Lung (tissue), 12 donors: ENCODE results near the gene ANAPC13. TPM values are rescaled to one million over a fixed set of nuclear protein-coding genes. Genes with fewer than 3 reads are reported as not detected.
A peak's percentile ranks its signal among the peaks of the same experiment; 100 is the strongest.

Experiments used
- ATAC-seq: fragments of 200-7000 bp; cut with Tn5 transposase; one replicate; pipeline ENCODE4 v1.9.1; 2020; ENCODE audit warnings: moderate number of reproducible peaks; ENCODE audit not compliant: insufficient read depth, low FRiP score
- DNase-seq, 3 donors: peaks; one replicate each; pipeline ENCODE4 v3.0.0-alpha.2; 2013 to 2017
- H3K27ac ChIP-seq, 2 donors: one replicate each; pipeline ENCODE4 v1.5.1; 2013; ENCODE audit warnings: mild to moderate bottlenecking in 2 of 2, moderate library complexity in 2 of 2, control low read depth in 1 of 2, inconsistent platforms in 1 of 2, low read depth in 1 of 2, low read length in 1 of 2
- H3K27me3 ChIP-seq, 3 donors: one replicate each; pipeline ENCODE4 v1.5.1; 2013; ENCODE audit warnings: low read length in 2 of 3; ENCODE audit not compliant: control insufficient read depth in 3 of 3, insufficient read depth in 3 of 3
- H3K36me3 ChIP-seq, 4 donors: one replicate each; pipeline ENCODE4 v1.5.1; 2013; ENCODE audit warnings: low read length in 4 of 4, mild to moderate bottlenecking in 1 of 4, moderate library complexity in 1 of 4; ENCODE audit not compliant: control insufficient read depth in 4 of 4, insufficient read depth in 4 of 4
- H3K4me1 ChIP-seq, 5 donors: one replicate each; pipeline ENCODE4 v1.5.1; 2013; ENCODE audit warnings: low read length in 5 of 5, mild to moderate bottlenecking in 2 of 5, moderate library complexity in 1 of 5; ENCODE audit not compliant: control insufficient read depth in 5 of 5, insufficient read depth in 5 of 5
- H3K4me3 ChIP-seq: one replicate; pipeline ENCODE4 v1.5.1; 2013; ENCODE audit warnings: mild to moderate bottlenecking, control low read depth, moderate library complexity
- H3K9ac ChIP-seq, 2 donors: one replicate each; pipeline ENCODE4 v1.5.1; 2013; ENCODE audit warnings: low read length in 2 of 2, control low read depth in 1 of 2; ENCODE audit not compliant: insufficient read depth in 1 of 2
- H3K9me3 ChIP-seq, 4 donors: one replicate each; pipeline ENCODE4 v1.5.1; 2013; ENCODE audit warnings: low read length in 3 of 4, mild to moderate bottlenecking in 1 of 4, moderate library complexity in 1 of 4; ENCODE audit not compliant: control insufficient read depth in 4 of 4, insufficient read depth in 3 of 4
- CTCF ChIP-seq: IDR thresholded peaks from 2 replicates; pipeline ENCODE4 v1.5.1; 2012; ENCODE audit warnings: mild to moderate bottlenecking; ENCODE audit errors: control extremely low read depth, extremely low read depth
- WGBS, 2 donors: extraction: QIAGEN DNeasy Blood & Tissue Kit; methylation state at CpG; one replicate each; pipeline ENCODE4 v1.1.7; 2013; 5-methylcytosine and 5-hydroxymethylcytosine counted together
- polyA plus RNA-seq, 2 donors: library from polyadenylated mRNA; stranded (reverse); fragments of 200-250 nt; gene quantifications; one replicate each; pipeline ENCODE4 v1.2.1, GENCODE V29; 2013
- total RNA-seq, 2 donors: library from RNA; depleted of rRNA in 1 of 2; stranded (reverse); fragments of >200 nt in 1 of 2; gene quantifications; one replicate each; pipeline ENCODE4 v1.2.1, GENCODE V29; 2014 to 2021
- donor health status: control.
- donor health status: control.
- donor health status: Bipolar disorder and iron deficiency.
- donor health status: healthy.
- donor health status: DM: yes; HTN: yes; CAD: no.

The ANAPC13 gene
- total and polyA plus RNA-seq, 4 donors, result 36.9 to 85.2 (median 63.1) TPM

GRCh38 chr3:134472831-134473230, 13.0 kb downstream of the ANAPC13 start:
- Histone ChIP-seq H3K4me1 (peaks cover 0 to 14% (median 3%) of the 10 kb centered on the region in 5 donors), H3K36me3 (peaks cover 0 to 8% (median 5%) of the 10 kb centered on the region in 4 donors), H3K9ac (no peak overlapping the region), H3K9me3 (no peaks in the 10 kb centered on the region), H3K27ac (no peak overlapping the region), H3K27me3 (no peaks in the 10 kb centered on the region), H3K4me3 (no peak overlapping the region)
- TF ChIP-seq CTCF, result no peak
- WGBS, 2 donors, result 98% methylated on average over 6 of the region's 6 CpGs
- no peak for ATAC-seq
- DNase-seq, result no peak

GRCh38 chr3:134471521-134472193, 14.1 kb downstream of the ANAPC13 start:
- 74 to 80% methylated on average over 8 of the region's 8 CpGs for WGBS, 2 donors
- peak overlapping the region in 1 of 2 donors; percentile 33 for H3K27ac ChIP-seq
- no peak for DNase-seq

GRCh38 chr3:134468519-134468918, 17.3 kb downstream of the ANAPC13 start:
- Histone ChIP-seq H3K9me3 (no peaks in the 10 kb centered on the region), H3K27me3 (no peaks in the 10 kb centered on the region), H3K4me3 (no peak overlapping the region), H3K9ac (no peak overlapping the region), H3K27ac (no peak overlapping the region), H3K36me3 (no peaks in the 10 kb centered on the region), H3K4me1 (peaks cover 0 to 40% (median 20%) of the 10 kb centered on the region in 5 donors)
- DNase-seq (no peak), ATAC-seq (no peak)
- 89 to 90% methylated on average over 4 of the region's 4 CpGs for WGBS, 2 donors
- no peak for TF ChIP-seq CTCF

More at GRCh38 chr3:134471521-134472193, 14.1 kb downstream of the ANAPC13 start:
- H3K9ac ChIP-seq, result no peak overlapping the region
- no peak for TF ChIP-seq CTCF
- H3K4me3 ChIP-seq, result no peak overlapping the region
- peaks cover 0 to 14% (median 9%) of the 10 kb centered on the region in 5 donors for H3K4me1 ChIP-seq
- no peaks in the 10 kb centered on the region for H3K9me3 ChIP-seq
- no peak for ATAC-seq
- H3K27me3 ChIP-seq, result no peaks in the 10 kb centered on the region
- H3K36me3 ChIP-seq, result peaks cover 0 to 7% (median 2%) of the 10 kb centered on the region in 4 donors
